ENCODE results near the gene TGFBR3. TPM values are rescaled to one million over a fixed set of nuclear protein-coding genes. Genes with fewer than 3 reads are reported as not detected.
A peak's percentile ranks its signal among the peaks of the same experiment; 100 is the strongest.

TGFBR3 gene
- total RNA-seq, 1 experiment from 2014 or later: 2.4 TPM

DNA sequence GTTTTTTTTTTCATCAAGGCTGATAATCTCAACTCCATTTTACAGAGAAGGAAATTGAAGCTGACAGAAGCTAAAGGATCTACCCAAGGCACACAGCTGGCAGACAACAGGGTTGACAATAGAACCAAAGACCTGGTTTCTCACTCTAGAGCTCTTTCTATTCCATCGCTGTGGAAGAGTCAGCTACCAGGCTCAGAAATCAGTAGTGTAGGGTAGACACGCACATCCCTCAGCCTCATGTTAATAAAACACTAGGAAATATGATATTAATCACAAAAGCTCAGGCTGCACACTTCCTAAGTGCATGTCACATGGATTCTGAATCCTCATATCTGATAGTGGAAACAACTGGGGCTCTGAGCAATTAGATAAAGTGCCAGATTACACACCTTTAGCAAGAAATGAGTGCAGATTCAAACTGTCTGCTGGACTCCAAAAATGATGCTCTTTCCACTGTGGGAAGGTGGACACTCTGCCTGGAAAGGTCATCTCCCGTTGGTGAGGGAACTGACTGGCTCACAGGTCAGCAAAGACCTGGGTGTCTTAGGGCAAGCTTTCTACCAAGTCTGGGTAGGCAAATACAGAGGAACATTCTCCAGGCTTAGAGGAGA lies 139.1 kb downstream of the TGFBR3 start:
- Histone ChIP-seq H2BK120ac (ENCODE audit: low read depth, low read length, poor library complexity, severe bottlenecking) (no peak overlapping the region), H3K79me2 (ENCODE audit: insufficient read depth, low read length) (no peaks in the 10 kb centered on the region), H3K4me2 (ENCODE audit: insufficient read depth, insufficient read length, low read length) (no peak overlapping the region), H3K27me3 (ENCODE audit: insufficient read depth, low read length) (no peaks in the 10 kb centered on the region), H2AFZ (ENCODE audit: low read length) (no peak overlapping the region), H4K20me1 (ENCODE audit: control insufficient read depth, insufficient read depth, insufficient read length) (no peaks in the 10 kb centered on the region), H2BK5ac (ENCODE audit: insufficient read length, low read length) (no peak overlapping the region), H3T11ph (ENCODE audit: low read length) (no peak overlapping the region), H3K23ac (ENCODE audit: insufficient read length, low read depth, low read length) (no peak overlapping the region), H3K14ac (ENCODE audit: insufficient read depth, low read length) (no peak overlapping the region), H3K23me2 (ENCODE audit: insufficient read length, low read depth, low read length, poor library complexity, severe bottlenecking) (no peaks in the 10 kb centered on the region), H3K4ac (ENCODE audit: low read depth, low read length) (no peak overlapping the region), H2BK20ac (ENCODE audit: low read depth, low read length, poor library complexity, severe bottlenecking) (no peak overlapping the region), H3K9me3 (ENCODE audit: control insufficient read depth, low read depth, low read length) (peaks cover 7% of the 10 kb centered on the region), H3K79me1 (ENCODE audit: insufficient read depth, low read depth, low read length, poor library complexity, severe bottlenecking) (no peaks in the 10 kb centered on the region), H3K56ac (ENCODE audit: insufficient read length, low read depth, low read length) (no peak overlapping the region), H3K4me1 (ENCODE audit: insufficient read depth, low read length) (no peaks in the 10 kb centered on the region), H2BK15ac (ENCODE audit: low read depth, low read length) (no peak overlapping the region), H3K27ac (ENCODE audit: insufficient read length, low read depth, low read length) (no peak overlapping the region), H4K5ac (ENCODE audit: insufficient read length, low read depth, low read length) (no peak overlapping the region), H4K8ac (replicated peaks; ENCODE audit: insufficient read length, low read depth, low read length) (no peak overlapping the region), H2AK5ac (ENCODE audit: insufficient read length, low read length) (no peak overlapping the region), H3K18ac (ENCODE audit: insufficient read length, low read depth, low read length) (no peak overlapping the region), H4K91ac (ENCODE audit: insufficient read length, low read depth, low read length) (no peak overlapping the region), H3K9ac (ENCODE audit: extremely low read depth, insufficient read length, low read length) (no peak overlapping the region), H2BK12ac (ENCODE audit: insufficient read length, low read depth, low read length) (no peak overlapping the region)
- no peaks in the 10 kb centered on the region; the same call in 1 of the 2 replicates for H3K27me3 Mint-ChIP-seq (ENCODE audit: low read depth)
- H3K4me3 Mint-ChIP-seq: no peak overlapping the region
- peaks cover 2 to 3% of the 10 kb centered on the region in 2 experiments; a peak in 2 of 4 replicates for H3K4me1 Mint-ChIP-seq
- peaks cover 16 to 17% of the 10 kb centered on the region in 2 experiments for H3K9me3 Mint-ChIP-seq
- 0 out of 7 replicates have a peak overlapping the region, but pooled peaks of 1 of the 3 experiments have one; percentile 37 for H3K27ac Mint-ChIP-seq
- no peak for DNase-seq
- H3K36me3 Mint-ChIP-seq (ENCODE audit: insufficient read depth in 1 of 3, low read depth in 3 of 3): peaks cover 4 to 19% (median 8%) of the 10 kb centered on the region in 3 experiments
- WGBS (ENCODE audit: extremely low coverage, insufficient read length, low lambda C conversion rate): no CpG with 5 or more reads among the region's 3 CpGs
- TF ChIP-seq CTCF (conservative IDR thresholded peaks at IDR 0.05): no peak
